ENCODE measurements around the gene TLE7.

TLE7 gene
- total RNA-seq = 0 to 0.06 (median 0) reads per million in 18 experiments

DNA sequence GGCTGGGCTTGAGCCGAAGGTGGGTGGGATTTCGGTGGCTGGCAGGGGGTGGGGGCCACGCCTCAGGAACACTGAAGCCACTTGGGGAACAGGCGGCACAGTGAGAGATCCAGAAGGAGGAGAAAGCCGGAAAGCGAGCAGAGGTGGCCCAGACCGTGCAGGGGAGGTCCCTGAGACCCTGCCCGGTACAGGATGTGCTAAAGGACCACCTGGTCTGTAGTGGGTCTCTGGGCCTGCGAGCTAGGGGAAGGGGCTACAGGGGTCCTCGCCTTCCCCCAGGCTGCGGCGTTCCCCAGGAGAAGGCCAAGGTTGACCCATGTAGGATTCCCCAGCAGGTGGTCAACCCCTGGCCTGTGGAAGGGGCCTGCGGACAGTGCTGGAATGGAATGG lies at the start of gene TLE7:
Gene TLE7, minus strand, starts transcription at position 4 of the 390 bp plus-strand sequence. CDS start 8,730 bp downstream, outside the sequence.
- DNase-seq = no peak

DNA sequence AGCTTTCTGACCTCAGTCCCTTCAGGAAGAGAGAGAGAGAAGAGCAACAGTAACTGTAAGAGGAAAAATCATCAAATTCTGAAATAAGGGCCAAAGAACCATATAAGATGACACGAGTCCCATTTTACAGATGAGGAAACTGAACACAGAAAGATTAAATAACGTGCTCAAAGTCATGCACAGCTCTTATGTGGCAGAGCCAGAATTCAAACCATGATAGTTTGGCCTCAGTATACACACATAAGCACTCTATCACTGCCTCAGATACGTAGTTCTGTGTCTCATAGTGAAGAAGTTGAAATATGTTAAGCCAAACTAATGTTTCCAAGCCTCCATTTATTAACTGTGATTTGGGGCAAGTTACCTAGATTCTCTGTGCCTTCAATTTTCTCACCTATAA lies 49.2 kb upstream of the TLE7 start:
- no peak for DNase-seq

- DNase-seq = no peak
Observed at GRCh38 chr16:71490361-71490760, 48.5 kb upstream of the TLE7 start.

GRCh38 chr16:71489122-71489521 lies 47.3 kb upstream of the TLE7 start, which contains the start of gene ZNF19:
Gene ZNF19, minus strand, starts transcription at chr16:71489324. Its CDS starts 7,210 bp downstream, at chr16:71482114.
- DNase-seq = no peak

GRCh38 chr16:71484006-71484893 lies 42.4 kb upstream of the TLE7 start:
- DNase-seq = peak; percentile 83 to 89

DNA sequence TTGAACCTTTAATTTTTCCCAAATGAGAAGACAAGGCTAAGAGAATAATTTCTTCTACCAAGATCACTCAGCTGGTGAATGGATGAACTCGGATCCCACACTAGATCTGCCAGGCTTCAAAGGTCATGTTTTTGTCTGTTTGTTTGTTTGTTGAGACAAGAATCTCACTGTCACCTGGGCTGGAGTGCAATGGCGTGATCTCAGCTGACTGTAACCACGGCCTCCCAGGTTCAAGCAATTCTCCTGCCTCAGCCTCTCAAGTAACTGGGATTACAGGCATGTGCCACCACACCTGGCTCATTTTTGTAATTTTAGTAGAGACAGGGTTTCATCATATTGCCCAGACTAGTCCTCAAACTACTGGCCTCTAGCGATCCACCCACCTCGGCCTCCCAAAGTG lies 40.7 kb upstream of the TLE7 start:
- DNase-seq = no peak

DNA sequence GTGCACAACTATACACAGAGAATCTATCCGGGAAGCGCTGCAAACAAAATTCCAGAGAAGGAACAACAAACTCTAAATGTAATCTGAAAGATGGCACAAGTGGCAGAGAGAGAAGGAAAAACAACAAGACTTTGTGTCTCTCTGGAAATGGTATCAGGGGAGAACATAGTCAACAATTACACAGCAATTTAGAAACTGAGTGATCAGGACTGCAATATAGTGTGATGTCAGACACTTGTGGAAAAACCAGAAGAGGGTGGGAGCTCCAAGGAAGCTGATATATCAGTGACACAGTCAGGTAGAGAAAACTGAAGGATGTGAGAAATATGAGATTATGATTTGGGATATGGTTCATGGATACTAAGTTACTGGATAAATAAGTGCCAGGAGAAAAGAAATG lies 39.1 kb upstream of the TLE7 start:
- DNase-seq = no peak

- DNase-seq = peak in 1 of 2 donors; percentile 32
Observed at GRCh38 chr16:71479420-71479819, 37.6 kb upstream of the TLE7 start.

GRCh38 chr16:71476457-71477124 lies 34.7 kb upstream of the TLE7 start:
- DNase-seq = no peak

DNA sequence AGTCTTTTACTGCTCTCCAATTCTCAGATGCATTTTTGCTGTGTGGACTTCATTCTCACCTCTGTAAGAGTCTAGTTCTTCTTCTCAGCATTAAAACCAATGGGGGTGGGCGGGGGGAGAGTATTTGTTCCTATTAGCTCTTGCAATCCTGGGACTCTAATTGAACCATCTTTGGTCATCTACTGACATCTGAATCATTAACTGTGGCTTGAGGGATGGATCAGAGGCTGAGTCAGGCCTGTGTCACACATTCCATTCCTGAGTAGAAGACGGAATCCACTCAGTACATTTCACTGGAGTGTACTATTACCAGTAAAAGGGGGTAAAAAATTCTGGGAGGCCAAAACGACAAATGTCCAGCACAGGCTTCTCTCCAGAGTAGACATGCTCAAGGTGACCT lies 33.0 kb upstream of the TLE7 start:
- DNase-seq = no peak

- DNase-seq = no peak
Observed at GRCh38 chr16:71473891-71474290, 32.0 kb upstream of the TLE7 start.

- DNase-seq = no peak
Observed at GRCh38 chr16:71472931-71473330, 31.1 kb upstream of the TLE7 start.

GRCh38 chr16:71472051-71472450 lies 30.2 kb upstream of the TLE7 start:
- no peak for DNase-seq

GRCh38 chr16:71467810-71468209 lies 26.0 kb upstream of the TLE7 start:
- peak in 1 of 2 donors; percentile 31 for DNase-seq

GRCh38 chr16:71464231-71464630 lies 22.4 kb upstream of the TLE7 start:
- DNase-seq = no peak

DNA sequence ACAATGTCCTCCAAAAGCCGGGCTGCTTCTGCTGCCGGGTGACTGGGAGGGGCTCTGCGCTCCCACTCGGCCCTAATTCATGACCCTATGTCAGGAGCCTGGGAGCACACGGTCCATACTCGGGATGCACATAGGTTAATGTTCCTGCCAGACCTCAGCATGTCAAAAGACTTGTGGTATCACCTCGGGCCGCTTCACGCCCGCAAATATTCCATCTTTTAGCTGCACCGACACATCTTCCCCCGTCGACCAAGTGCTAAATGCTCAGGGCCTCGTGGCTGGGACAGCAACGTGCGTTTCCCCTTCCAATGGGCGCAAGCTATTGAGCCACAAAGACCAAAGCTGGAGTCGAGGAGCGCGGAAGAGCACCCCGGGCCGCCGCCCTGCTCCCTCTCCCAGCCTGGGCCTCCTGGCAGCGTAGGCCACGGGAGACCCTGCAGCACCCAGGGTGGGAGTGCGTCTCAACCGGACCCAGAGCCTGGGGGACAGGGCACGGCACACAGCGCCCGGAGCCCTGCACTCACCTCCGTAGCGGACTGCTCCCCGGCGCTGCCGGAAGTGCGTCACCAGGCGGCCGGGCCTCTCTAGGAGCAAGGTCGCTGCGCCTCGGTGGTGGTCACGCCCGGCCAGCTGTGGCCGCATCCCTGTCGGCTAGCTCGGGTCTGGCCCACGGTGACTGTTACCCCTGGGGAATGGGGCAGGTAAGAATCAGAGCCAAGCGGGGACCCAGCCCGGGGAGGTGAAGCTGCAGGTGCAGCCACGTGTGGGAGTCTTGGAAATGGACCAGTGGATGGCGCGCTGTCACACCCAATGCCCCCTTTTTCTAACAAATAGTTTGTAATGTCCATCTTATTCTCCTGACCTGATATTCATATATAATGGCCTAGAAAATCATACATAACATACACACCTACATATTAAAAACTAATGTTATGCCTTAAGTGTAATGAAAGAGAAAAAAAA lies 20.1 kb upstream of the TLE7 start, which contains the start of gene ZNF23:
Gene ZNF23, minus strand, starts transcription at position 562 of the 963 bp plus-strand sequence. CDS start 5,451 bp downstream, outside the sequence.
- peak; percentile 74 to 83 for DNase-seq

DNA sequence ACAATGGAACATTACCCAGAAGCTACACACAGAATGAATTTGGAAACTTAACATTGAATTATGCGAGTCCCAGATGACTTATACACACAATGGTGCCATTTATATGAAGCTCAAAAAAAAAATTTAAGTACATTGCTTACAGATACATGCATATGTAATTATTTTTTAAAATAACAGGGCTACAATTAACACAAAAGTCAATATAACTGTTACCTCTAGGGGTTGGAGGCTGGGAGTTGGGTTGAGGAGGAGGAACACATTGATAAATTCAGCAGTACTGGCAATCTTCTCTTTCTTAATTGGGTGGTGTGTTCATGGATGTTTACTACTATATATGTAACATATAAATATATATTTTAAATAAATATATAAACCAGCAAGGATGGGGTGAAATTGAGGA lies 19.1 kb upstream of the TLE7 start:
- no peak for DNase-seq

GRCh38 chr16:71460236-71460635 lies 18.4 kb upstream of the TLE7 start:
- no peak for DNase-seq

GRCh38 chr16:71459510-71459909 lies 17.7 kb upstream of the TLE7 start:
- DNase-seq = no peak

DNA sequence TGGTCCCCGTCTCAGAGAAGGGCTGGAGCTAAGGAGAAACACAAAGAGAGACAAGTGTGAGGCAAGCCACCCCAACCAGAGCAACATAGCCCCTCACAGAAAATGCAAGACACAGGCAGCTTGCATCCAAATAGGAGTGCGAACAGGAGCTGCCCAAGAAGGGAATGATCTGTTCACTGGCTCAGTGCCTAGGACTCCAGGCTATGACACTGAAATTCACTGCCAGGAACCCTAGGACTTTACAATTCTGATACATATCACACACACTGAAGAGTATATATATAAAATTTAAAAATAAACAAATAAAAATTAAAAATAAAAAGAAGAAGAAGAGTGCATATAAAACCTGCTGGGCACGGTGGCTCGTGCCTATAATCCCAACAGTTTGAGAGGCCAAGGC lies 14.9 kb upstream of the TLE7 start:
- no peak for DNase-seq

DNA sequence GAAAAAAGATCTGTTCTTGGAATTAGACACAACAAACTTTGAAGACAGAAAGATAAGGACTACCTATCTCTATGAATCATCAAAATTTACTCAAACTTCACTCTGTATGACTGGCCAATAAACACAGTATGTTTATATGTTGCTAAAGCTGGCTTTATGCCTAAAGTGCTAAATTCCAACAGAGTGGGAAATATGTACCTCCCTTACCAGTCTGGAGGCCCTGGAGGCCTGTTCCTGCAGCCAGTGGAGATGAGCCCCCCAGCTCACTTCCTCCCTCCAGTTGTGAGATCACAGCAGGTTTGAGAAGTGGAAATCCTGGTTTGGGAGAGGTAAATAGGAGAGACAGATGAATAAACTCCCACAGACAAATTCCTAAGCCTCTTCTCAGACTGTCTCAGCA lies 11.2 kb upstream of the TLE7 start:
- DNase-seq = no peak

DNA sequence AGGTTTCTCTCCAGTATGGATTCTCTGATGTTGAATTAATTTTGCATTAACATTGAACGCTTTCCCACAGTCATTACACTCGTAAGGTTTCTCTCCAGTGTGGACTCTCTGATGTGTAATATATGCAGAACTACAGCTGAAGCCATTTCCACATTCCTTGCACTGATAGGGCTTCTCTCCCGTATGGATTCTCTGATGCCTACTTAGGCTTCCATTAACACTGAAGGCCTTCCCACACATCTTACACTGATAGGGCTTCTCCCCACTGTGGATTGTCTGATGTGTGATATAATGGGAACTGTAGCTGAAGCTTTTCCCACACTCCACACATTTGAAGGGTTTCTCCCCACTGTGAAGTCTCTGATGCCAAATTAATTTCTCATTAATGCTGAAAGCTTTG lies 7.2 kb upstream of the TLE7 start:
- DNase-seq = no peak

Data from inflammatory macrophage (primary cell).